Islet of Langerhans (tissue), 1 donor: ENCODE data around the gene POP5.

Experiments
- FAIRE-seq: peaks from one replicate; lab custom pipeline; 2011; peaks lifted over from hg19 to GRCh38; lab: Jason Lieb, UNC

Gene POP5

GRCh38 chr12:120588948-120589930 is 8.0 kb upstream of the POP5 start:
- FAIRE-seq: no peak

- no peak for FAIRE-seq
Measured at GRCh38 chr12:120588371-120588770, 7.2 kb upstream of the POP5 start.

- FAIRE-seq: no peak
Measured at GRCh38 chr12:120586860-120587259, 5.7 kb upstream of the POP5 start.

GRCh38 chr12:120586206-120586605 is 5.0 kb upstream of the POP5 start:
- FAIRE-seq: no peak

GRCh38 chr12:120584343-120585149 is 3.3 kb upstream of the POP5 start:
- FAIRE-seq: no peak

- FAIRE-seq: no peak
Measured at GRCh38 chr12:120583478-120584030, 2.4 kb upstream of the POP5 start.

- no peak for FAIRE-seq
Measured at GRCh38 chr12:120581998-120582397, 796 bp upstream of the POP5 start.

GRCh38 chr12:120579179-120579578 is 2.0 kb downstream of the POP5 start:
- no peak for FAIRE-seq

GRCh38 chr12:120574106-120574505 is 7.1 kb downstream of the POP5 start:
- FAIRE-seq: no peak

- FAIRE-seq: no peak
Measured at GRCh38 chr12:120573560-120573959, 7.6 kb downstream of the POP5 start.

GRCh38 chr12:120571299-120571698 is 9.9 kb downstream of the POP5 start:
- FAIRE-seq: no peak

GRCh38 chr12:120563495-120563894 is 17.7 kb downstream of the POP5 start:
- FAIRE-seq: no peak

GRCh38 chr12:120562906-120563305 is 18.3 kb downstream of the POP5 start:
- FAIRE-seq: no peak

- FAIRE-seq: no peak
Measured at GRCh38 chr12:120557589-120557988, 23.6 kb downstream of the POP5 start.

- no peak for FAIRE-seq
Measured at GRCh38 chr12:120554678-120555077, 26.5 kb downstream of the POP5 start.

- FAIRE-seq: no peak
Measured at GRCh38 chr12:120546050-120546386, 35.2 kb downstream of the POP5 start.

GRCh38 chr12:120544691-120545090 is 36.5 kb downstream of the POP5 start:
- FAIRE-seq: no peak

GRCh38 chr12:120542166-120542565 is 39.0 kb downstream of the POP5 start:
- FAIRE-seq: no peak

- no peak for FAIRE-seq
Measured at GRCh38 chr12:120540445-120540844, 40.8 kb downstream of the POP5 start.

GRCh38 chr12:120539303-120539702 is 41.9 kb downstream of the POP5 start:
- FAIRE-seq: no peak

GRCh38 chr12:120538281-120539156 is 42.7 kb downstream of the POP5 start:
- FAIRE-seq: no peak

- FAIRE-seq: no peak
Measured at GRCh38 chr12:120537856-120538220, 43.4 kb downstream of the POP5 start.
